GM19438 (cell line): ENCODE measurements around the gene B3GNT3.

Experiments
- ATAC-seq: cut with Tn5 transposase; IDR thresholded peaks from one replicate; pipeline ENCODE4 v1.9.1; 2021; ENCODE audit warnings: low read depth; ENCODE audit not compliant: unreplicated experiment

B3GNT3 gene, protein sequence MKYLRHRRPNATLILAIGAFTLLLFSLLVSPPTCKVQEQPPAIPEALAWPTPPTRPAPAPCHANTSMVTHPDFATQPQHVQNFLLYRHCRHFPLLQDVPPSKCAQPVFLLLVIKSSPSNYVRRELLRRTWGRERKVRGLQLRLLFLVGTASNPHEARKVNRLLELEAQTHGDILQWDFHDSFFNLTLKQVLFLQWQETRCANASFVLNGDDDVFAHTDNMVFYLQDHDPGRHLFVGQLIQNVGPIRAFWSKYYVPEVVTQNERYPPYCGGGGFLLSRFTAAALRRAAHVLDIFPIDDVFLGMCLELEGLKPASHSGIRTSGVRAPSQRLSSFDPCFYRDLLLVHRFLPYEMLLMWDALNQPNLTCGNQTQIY

DNA sequence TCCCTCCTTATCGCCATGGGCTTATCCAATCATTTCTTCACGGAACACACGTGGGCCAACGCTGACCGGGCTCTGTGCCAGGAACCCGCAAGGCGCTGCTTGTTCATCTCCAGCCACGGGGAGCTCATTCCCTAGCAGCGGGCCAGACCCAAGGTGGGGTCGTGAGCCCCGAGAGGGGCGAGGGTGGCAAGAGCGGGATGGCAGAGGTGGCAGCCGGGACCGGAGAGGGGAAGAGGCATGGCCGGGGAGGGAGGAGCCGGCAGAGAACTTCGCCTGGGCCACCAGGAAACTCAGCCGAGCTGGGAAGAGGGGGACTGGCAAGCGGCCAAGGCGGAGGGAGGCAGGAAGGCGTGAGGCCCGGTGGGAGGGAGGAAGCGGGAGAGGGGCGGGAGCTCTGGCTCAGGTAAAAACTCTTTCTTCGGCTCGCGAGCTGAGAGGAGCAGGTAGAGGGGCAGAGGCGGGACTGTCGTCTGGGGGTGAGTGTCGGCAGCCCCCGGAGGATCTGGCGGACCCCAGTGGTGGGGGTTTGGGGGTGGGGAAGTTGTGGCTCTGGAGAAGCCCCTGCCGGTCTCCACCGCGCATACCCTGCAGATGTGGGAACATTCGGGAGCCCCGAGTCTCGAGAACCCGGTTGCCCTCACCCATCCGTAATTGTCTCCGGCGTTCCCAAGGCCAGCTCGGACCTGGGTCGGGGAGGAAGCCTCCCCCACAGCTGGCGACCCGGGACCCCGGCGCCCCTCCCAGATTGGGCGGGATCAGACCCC lies at the start of gene B3GNT3:
Gene B3GNT3, plus strand, starts transcription at position 408 of the 764 bp plus-strand sequence. CDS start 12,670 bp downstream, outside the sequence.
- no peak for ATAC-seq

DNA sequence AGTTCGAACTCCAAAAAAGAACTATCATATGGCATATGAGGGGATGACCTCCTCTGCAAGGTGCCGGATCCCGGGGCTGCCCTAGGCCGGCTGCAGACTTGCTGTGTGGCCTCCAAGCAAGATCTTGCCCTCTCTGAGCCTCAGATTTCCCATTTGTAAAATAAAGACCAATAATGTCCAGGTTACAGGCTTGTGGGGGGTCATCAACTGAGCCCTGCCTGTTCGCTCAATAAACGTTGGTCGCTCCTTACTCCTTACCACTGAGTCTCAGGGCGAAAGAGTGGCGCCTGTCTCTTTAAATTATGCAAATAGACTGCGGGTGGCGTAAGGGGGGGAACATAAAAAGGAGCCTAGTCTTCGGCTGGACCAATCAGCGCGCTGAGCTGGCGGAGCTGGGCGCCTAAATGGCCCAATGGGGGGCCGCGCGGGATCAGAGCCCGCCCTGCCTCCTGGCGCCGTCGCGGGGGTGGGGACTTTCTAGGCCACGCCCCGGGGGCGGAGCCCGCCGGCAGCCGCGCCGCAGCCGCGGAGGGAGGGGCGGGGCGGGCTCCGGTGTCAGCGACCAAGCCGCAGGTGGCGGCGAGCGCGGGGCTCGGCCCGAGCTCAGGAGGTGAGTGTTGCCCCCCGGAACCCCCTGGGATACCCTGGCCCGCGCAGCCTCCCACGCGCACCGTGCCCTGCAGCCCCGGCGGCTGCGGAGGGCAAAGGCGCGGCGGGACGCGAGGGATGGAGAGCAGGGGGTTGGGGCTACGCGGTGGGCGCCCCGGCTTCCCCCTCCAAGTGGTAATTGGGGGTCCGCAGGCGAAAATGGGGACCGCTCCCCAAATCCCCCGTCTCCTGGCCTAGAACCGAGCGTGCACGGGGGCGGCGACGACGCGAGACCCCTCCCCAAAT lies 47.5 kb upstream of the B3GNT3 start:
- ATAC-seq = peak; percentile 54

DNA sequence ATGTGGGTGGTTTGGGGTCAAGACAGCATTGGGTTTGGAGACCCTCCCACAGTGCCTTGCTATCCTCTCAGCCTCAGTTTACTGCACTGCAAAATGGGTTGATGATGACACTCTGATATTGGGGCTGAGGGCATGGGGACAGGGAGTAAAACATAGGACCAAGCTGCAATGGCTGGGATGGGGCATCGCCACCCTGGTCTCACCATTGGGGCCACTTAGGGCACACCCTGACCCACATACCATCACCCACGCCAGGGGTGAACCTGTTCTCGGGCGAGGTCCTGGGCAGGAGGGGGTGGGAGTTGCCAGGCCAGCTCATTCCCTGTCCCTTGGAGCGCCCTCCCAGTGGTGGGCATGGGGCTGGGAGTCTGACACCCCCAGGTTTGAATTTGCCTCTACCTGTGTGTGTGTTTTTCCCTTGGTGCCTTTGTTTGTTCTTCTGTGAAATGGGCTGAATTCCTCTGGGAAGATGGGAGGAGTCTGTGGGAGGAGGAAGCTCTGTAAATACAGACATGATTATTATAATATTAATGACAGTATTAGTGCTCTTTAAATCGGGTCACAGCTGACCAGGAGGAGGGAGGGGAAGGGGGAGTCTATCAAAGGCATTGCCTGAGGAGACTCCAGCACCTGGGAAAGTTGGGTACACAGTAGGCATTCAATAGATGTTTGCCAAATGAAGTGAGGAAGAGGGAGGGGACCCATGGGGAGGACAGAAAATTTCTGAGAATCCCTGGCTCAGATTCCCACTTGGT lies 45.9 kb upstream of the B3GNT3 start:
- no peak for ATAC-seq

DNA sequence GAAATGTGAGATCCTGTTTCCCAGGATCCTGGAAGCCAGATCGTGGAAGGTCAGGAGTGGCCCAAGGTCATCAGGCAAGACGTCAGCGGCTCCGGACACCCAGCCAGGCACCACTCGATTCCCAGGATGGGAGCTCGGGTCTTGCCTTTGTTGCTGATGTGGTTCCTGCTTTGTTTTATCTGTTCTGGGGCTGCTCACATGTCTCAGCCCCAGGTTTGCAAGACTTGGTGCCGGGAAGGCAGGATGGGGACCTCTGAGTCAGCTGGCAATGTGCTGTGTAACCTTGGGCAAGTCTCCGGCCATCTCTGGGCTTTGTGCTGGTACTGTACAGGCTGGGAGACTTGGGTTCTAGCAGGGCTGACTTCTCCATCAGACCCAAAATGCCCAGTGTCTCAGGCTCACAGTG lies 45.0 kb upstream of the B3GNT3 start:
- ATAC-seq = no peak

DNA sequence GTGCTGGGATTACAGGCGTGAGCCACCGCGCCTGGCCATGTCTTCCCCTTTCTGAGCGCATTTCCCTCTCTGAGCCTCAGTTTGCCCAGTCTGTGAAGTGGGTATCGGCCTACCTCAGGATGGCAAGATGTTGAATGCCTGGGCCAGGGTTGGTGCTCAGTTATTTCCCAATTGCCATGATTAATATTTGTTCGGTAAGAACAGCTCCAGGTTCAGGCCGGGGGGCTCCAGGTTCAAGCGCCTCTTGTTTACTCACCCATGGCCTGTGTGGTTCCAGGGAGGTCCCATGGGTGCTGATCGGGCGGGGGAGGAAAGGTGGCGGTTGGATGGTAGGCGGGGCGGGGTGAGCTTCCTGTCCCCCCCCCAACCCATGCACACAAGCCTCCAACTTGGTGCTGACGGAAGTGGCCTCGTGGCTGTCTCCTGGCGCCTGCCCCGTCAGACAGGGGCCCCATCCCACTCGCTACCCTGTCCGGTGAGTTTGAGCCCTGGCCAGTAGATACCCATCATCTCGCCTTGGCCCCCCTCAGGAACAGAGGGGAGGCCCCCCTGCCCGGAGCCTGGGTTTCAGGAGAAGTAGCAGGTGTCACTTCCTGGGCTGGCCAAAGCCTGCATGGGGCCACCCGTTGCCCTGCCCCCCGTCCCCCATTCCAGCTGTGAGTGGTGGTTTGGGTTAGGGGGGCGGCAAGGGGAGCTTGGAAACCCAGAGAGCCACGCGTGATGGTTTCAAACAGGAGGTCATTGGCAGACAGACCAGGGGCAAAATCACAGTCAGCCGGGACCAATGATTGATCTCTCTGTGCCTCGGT lies 43.6 kb upstream of the B3GNT3 start, which contains the start of gene FCHO1:
Gene FCHO1, plus strand, starts transcription at position 375 of the 809 bp plus-strand sequence. CDS start 3,688 bp downstream, outside the sequence.
- no peak for ATAC-seq

DNA sequence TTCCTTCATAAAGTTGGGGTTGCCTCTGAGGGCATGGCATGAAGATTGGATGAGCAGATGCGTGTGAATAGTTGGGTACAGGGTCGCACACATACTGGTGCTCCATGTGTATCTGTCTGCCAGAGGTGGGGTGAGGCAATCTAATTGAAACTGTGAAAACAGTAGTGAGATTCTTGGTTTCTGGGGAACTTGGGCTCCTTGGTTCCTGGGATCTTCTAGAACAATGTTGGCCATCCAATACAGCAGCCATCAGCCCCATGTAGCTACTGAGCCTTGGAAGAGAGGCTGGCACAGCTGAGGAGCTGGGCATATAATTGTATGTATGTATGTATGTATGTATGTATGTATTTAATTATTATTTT lies 43.0 kb upstream of the B3GNT3 start:
- no peak for ATAC-seq

DNA sequence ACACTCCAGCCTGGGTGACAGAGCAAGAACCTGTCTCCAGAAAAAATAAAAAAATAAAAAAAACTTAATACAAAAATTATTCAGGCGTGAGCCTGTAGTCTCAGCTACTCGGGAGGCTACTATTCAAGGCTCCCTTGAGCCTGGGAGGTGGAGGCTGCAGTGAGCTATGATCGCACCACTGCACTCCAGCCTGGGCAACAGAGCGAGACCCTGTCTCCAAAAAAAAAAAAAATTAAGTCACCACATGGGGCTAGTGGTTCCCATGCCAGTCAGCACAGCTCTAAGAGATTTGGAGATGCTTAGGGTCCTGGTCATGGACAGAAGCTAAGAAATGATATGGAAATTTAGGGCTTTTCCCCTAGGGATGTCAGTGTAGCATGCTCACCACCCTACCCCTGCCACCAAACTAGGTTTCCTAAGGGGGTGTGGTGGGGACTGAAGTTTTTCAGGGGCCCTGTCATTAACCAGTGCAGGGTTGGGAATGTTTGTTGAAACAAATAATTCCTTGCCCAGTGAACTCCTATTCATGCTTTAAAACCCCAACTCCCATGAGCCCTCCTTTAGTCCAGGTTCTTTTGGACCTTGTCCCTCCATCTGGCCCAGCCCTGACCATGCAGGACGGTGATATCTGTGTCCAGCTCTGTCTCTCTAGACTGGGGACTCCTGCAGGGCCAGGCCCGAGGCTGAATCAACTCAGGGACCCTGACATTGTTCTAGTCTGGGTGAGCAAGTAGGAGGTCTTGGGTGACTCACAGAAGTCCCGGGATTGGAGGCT lies 41.9 kb upstream of the B3GNT3 start:
- no peak for ATAC-seq

DNA sequence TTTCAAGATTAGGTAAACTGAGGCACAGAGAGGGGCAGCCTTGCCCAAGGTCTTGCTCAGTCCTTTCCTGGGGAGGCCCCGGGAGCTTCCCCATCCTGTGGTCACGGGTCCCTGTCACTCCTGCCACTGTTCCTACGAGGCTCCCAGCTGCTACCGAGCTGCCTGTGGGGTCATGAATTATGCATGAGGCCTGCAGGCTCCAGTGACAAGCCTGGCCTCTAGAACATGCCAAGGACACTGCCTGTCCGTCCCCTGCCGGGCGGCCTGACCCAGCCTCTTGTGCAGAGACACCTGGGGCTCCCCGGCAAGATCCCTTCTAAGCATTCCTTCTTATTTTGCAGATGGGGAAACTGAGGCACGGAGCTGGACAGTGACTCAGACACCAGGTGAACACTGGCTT lies 41.0 kb upstream of the B3GNT3 start:
- no peak for ATAC-seq

DNA sequence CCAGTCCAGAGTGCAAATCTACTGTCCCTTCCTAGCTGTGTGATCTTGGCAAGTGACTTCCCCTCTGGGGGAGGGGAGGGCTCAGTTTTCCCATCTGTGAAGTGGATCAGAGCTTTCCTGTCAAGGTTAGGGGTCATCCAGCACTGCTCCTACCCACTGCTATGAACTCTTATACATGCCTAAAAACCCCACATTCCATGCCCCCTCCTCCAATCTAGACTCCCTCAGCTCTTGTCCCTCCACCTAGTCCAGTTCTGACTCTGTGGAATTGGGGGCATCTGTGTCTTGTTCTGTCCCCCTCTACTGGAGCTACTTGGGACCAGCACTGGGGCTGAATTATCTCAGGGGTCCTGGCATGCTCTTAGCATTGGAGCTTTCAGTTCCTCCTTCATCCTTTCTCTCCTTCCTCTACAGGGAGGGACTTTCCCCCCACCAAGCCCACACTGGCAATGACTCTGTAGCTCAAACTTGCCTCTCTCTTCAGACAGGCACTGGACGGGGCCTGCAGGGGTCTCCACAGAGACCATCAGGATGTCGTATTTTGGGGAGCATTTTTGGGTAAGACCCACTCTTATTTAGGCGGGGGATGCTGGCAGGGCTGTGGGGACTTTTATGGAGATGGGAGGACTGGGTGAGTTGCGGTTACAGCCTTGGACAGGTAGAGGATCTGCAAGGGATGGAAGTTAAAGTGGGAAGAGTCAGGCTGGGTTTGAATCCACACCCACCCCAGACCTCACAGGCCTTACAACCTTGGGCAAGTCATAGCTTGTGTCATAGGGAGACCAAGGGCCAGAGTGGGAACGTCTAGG lies 40.1 kb upstream of the B3GNT3 start:
- no peak for ATAC-seq

DNA sequence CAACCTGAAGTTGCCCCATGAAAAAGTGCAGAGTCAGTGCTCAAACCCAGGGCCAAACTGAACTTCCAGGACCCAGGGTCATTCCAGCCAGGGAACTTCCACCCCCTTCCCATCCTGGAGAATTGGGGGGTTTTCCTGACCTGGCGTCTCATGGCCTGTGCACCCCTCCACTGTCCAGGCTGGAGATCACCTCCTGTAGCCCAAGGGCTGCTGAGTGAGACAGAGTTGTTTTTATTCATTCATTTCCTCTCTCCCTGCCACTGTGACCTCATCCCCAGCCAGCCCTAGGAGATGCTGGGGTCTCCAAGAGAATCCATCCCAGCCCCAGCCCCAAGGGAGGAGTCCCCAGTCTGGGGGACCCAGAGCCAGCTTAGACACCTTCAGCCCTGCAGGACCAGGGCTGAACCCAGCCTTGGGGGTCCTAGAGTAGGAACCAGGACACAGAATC lies 39.5 kb upstream of the B3GNT3 start:
- no peak for ATAC-seq

DNA sequence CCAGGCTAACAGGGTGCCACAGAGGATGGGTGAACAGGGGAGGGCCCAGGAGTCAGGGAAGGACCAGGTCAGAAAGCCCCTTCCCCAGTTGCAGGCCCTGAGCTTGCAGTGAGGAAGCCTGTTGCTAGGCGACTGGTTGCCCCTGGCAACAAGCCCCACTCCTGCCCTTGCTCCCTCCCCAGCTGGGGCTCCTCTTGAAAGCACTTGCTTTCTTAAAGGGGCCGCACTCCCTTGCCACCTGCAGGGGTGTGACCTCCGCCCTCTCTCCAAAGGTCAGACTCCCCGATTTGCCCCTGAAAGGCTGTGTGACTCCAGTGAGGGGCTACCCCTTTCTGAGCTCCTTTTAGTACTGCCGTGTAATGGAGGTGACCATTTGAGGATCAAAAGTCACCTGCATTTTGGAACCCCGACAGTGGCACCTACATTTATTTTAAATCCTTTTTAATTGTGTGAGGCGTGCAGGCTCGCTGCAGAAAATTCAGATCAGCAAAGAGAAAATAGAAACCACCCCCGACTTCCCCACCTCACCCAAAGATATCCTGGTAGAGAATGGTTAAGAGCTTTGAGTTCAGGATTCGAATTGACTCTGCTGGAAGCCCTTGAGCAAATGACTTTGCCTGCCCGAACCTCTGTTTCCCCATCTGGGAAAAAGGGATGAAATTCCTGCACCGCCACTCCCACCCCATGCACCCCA lies 38.8 kb upstream of the B3GNT3 start:
- no peak for ATAC-seq

DNA sequence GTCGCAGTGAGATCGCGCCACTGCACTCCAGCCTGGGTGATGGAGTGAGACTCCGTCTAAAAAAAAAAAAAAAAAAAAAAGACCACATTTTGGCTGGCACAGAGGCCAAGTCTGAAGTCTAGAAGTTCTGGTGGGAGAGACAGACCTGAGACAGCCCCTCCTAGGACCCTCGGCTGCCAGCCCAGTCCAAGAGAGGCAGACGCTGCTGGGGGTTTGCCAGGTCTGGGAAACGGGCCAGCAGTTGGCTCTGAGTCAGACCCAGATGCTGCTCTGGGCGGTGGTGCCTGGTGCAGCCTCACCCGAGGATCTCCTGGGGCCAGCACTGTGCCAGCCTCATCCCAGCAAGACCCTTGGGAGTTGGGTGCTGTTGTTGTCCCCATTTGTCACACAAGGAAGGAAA lies 37.8 kb upstream of the B3GNT3 start:
- no peak for ATAC-seq

DNA sequence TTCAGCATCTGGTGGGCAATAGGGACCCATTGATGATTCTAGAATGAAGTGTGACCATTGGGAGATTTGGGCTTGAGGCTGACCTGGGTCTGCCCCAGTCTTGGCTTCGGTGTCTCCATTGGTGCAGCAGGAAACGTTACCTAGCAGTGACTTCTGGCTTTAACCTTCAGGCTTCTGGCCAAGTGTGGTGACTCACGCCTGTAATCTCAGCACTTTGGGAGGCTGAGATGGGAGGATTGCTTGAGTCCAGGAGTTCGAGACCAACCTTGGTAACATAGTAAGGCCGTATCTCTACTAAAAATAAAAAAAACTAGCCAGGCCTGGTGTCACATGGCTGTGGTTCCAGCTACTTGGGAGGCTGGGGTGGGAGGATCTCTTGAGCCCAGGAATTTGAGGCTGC lies 36.4 kb upstream of the B3GNT3 start:
- ATAC-seq = no peak

DNA sequence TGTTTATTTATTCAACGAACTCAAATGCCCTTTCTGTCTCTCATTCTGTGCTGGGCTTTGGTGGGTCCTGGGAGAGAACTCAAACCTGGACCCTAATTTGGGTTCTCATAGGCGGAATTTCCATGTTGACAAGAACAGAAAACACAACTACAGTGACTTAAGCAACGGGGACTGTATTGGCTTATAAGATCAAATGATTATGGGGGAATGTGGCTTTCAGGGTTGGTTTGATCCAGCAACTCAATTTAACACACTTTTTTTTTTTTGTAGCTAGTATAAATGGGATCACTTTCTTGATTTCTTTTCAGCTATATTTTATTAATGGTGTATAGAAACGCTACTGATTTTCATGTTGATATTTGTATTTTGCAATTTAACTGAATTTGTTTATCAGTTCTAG lies 33.8 kb upstream of the B3GNT3 start:
- no peak for ATAC-seq

DNA sequence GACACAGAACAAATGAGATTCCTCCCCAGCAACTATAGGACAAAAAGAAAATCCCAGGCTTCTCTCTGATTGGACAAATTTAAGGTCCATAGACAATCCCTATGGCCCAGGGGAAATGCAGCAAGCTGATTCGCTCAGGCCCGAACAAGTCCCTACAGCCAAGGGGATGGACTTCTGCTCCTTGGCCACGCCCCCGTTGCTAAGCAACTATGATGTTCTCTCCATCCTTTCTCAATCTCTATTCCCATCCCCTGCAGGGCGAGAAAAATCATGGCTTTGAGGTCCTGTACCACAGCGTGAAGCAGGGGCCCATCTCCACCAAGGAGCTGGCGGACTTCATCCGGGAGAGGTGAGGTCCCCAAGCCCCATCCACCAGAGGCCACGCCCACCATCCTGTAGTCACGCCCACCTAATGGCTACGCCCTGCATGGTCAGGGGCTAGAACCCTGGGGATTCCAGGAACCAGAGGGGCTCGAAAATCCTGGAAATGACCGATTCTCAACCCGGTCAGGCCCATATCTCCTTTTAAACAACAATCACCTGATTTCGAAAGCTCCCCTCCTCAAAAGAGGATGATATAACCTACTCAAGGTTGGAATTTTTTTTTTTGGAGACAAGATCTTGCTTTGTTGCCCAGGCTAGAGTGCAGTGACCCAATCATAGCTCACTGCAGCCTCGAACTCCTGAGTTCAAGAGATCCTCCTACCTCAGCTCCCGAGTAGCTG lies 32.3 kb upstream of the B3GNT3 start:
- no peak for ATAC-seq

DNA sequence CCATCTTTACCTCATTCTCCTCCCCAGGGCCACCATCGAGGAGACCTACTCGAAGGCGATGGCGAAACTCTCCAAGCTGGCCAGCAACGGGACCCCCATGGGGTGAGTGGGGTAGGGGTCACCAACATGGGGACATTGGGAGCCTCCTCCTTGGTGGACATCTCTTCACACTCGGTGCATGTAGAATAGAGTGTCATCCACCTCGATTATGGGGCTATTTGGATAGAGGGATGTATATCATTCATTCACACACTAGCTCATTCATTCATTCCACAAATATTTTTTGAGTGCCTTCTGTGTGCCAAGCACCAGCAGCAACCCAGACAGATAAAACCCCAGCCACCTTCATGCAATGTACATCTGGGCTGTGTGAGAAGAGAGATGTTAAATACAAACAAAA lies 30.6 kb upstream of the B3GNT3 start:
- no peak for ATAC-seq
